Endodermal cell (in vitro differentiated cells): Measurements from ENCODE around the gene DUOXA1. TPM values are rescaled to one million over a fixed set of nuclear protein-coding genes. Genes with fewer than 3 reads are reported as not detected.

Experiments
- DNase-seq: peaks from one replicate; pipeline ENCODE4 v3.0.0-alpha.2; 2017
- H3K27ac ChIP-seq: 2 replicates; pipeline ENCODE4 v1.5.1; 2013; ENCODE audit warnings: mild to moderate bottlenecking, low read depth, low read length, moderate library complexity
- H3K27me3 ChIP-seq: 2 replicates; pipeline ENCODE4 v1.6.1; 2013; ENCODE audit warnings: mild to moderate bottlenecking, low read length, moderate library complexity; ENCODE audit not compliant: insufficient read depth, control insufficient read depth, poor library complexity, severe bottlenecking
- H3K36me3 ChIP-seq: 2 replicates; pipeline ENCODE4 v1.7.0; 2013; ENCODE audit warnings: mild to moderate bottlenecking, low read length, moderate library complexity; ENCODE audit not compliant: control insufficient read depth, insufficient read depth
- H3K4me1 ChIP-seq: one replicate; pipeline ENCODE4 v1.7.0; 2013; ENCODE audit warnings: low read length; ENCODE audit not compliant: control insufficient read depth, insufficient read depth
- H3K4me3 ChIP-seq: 2 replicates; pipeline ENCODE4 v1.5.1; 2013; ENCODE audit warnings: mild to moderate bottlenecking, low read length, moderate library complexity
- H3K9ac ChIP-seq: 2 replicates; pipeline ENCODE4 v1.6.1; 2013; ENCODE audit warnings: mild to moderate bottlenecking, low read length, moderate library complexity; ENCODE audit not compliant: poor library complexity, severe bottlenecking; ENCODE audit errors: extremely low read depth
- H3K9me3 ChIP-seq: 2 replicates; pipeline ENCODE4 v1.6.1; 2013; ENCODE audit warnings: mild to moderate bottlenecking, low read length, moderate library complexity; ENCODE audit not compliant: control insufficient read depth
- H3K27ac Mint-ChIP-seq: 2 replicates; pipeline ENCODE4 v1.8.0; 2020; ENCODE audit warnings: mixed read lengths
- H3K27me3 Mint-ChIP-seq: 2 replicates; pipeline ENCODE4 v1.8.0; 2021; ENCODE audit warnings: mild to moderate bottlenecking, mixed read lengths; ENCODE audit not compliant: insufficient read depth
- H3K36me3 Mint-ChIP-seq: 2 replicates; pipeline ENCODE4 v1.8.0; 2020; ENCODE audit warnings: low read depth, mixed read lengths
- H3K4me1 Mint-ChIP-seq: 2 replicates; pipeline ENCODE4 v1.8.0; 2020; ENCODE audit warnings: mixed read lengths
- H3K4me3 Mint-ChIP-seq: 2 replicates; pipeline ENCODE4 v1.8.0; 2020; ENCODE audit warnings: mild to moderate bottlenecking, moderate library complexity, mixed read lengths
- H3K9me3 Mint-ChIP-seq: 2 replicates; pipeline ENCODE4 v1.8.0; 2020; ENCODE audit warnings: mild to moderate bottlenecking, mixed read lengths
- CTCF ChIP-seq: fragments of 200-600 bp; sonication (generic); conservative IDR thresholded peaks from 2 replicates; pipeline ENCODE4 v1.5.0; 2021; ENCODE audit warnings: antibody characterized with exemption, mild to moderate bottlenecking
- WGBS, 2 experiments: methylation state at CpG; one replicate each; pipeline versions ENCODE4 v1.1.5 to v1.1.7; 2013; ENCODE audit warnings: missing lambda C conversion rate in 2 of 2, mixed read lengths in 1 of 2; ENCODE audit not compliant: insufficient coverage in 1 of 2, insufficient read length in 1 of 2; 5-methylcytosine and 5-hydroxymethylcytosine counted together
- total RNA-seq, 2 donors: library from RNA; stranded (reverse); fragmentation: NEBNext Ultra II Directional in 1 of 2; extraction: Animal tissue kit (Norgen Biotek cat#: 25700) in 1 of 2; gene quantifications; 2 replicates in 1 of 2; 3 replicates in 1 of 2; pipeline ENCODE4 v1.2.1, GENCODE V29; 2021

DUOXA1 gene
- total RNA-seq, 2 donors from 2014 or later, result 0.86 to 0.99 TPM

GRCh38 chr15:45149060-45149459, 19.4 kb upstream of the DUOXA1 start:
- peaks cover 2% of the 10 kb centered on the region for H3K4me1 ChIP-seq
- H3K27ac ChIP-seq, result no peak overlapping the region
- no peaks in the 10 kb centered on the region for H3K9me3 ChIP-seq
- H3K9ac ChIP-seq, result no peak overlapping the region
- no peak for DNase-seq
- Mint-ChIP-seq H3K4me3 (no peak overlapping the region), H3K4me1 (peaks cover 7% of the 10 kb centered on the region), H3K27me3 (peaks cover 30% of the 10 kb centered on the region), H3K27ac (no peak overlapping the region), H3K36me3 (peaks cover 3% of the 10 kb centered on the region), H3K9me3 (no peaks in the 10 kb centered on the region)
- TF ChIP-seq CTCF, result no peak
- no peak overlapping the region for H3K4me3 ChIP-seq
- 76% methylated on average over 1 of the region's 1 CpG; no CpG with 5 or more reads in 1 of the 2 experiments for WGBS, 2 experiments
- no peaks in the 10 kb centered on the region for H3K27me3 ChIP-seq
- no peaks in the 10 kb centered on the region for H3K36me3 ChIP-seq

GRCh38 chr15:45148076-45149059, 18.7 kb upstream of the DUOXA1 start:
- Histone ChIP-seq H3K27ac (no peak overlapping the region), H3K27me3 (no peaks in the 10 kb centered on the region), H3K4me1 (peaks cover 2% of the 10 kb centered on the region), H3K36me3 (no peaks in the 10 kb centered on the region), H3K4me3 (no peak overlapping the region), H3K9ac (no peak overlapping the region), H3K9me3 (no peaks in the 10 kb centered on the region)
- H3K27me3 Mint-ChIP-seq, result peaks cover 31% of the 10 kb centered on the region
- 95 to 98% methylated on average over 7 to 12 of the region's 12 CpGs for WGBS, 2 experiments
- H3K4me1 Mint-ChIP-seq, result peaks cover 7% of the 10 kb centered on the region
- no peak overlapping the region for H3K4me3 Mint-ChIP-seq
- no peaks in the 10 kb centered on the region for H3K9me3 Mint-ChIP-seq
- TF ChIP-seq CTCF, result no peak
- H3K36me3 Mint-ChIP-seq, result peaks cover 3% of the 10 kb centered on the region
- no peak overlapping the region for H3K27ac Mint-ChIP-seq
- DNase-seq, result no peak

GRCh38 chr15:45147606-45148005, 17.9 kb upstream of the DUOXA1 start:
- Mint-ChIP-seq H3K9me3 (no peaks in the 10 kb centered on the region), H3K27ac (no peak overlapping the region), H3K4me3 (no peak overlapping the region), H3K4me1 (peaks cover 7% of the 10 kb centered on the region), H3K27me3 (peaks cover 31% of the 10 kb centered on the region), H3K36me3 (peaks cover 3% of the 10 kb centered on the region)
- DNase-seq, result no peak
- H3K9ac ChIP-seq, result no peak overlapping the region
- H3K9me3 ChIP-seq, result no peaks in the 10 kb centered on the region
- H3K27ac ChIP-seq, result no peak overlapping the region
- 90 to 91% methylated on average over 4 to 7 of the region's 7 CpGs for WGBS, 2 experiments
- no peaks in the 10 kb centered on the region for H3K36me3 ChIP-seq
- H3K4me1 ChIP-seq, result peaks cover 2% of the 10 kb centered on the region
- H3K4me3 ChIP-seq, result no peak overlapping the region
- no peak for TF ChIP-seq CTCF
- H3K27me3 ChIP-seq, result no peaks in the 10 kb centered on the region
